GM13976 (cell line): Measurements from ENCODE around the gene HIKESHI.
"Not testable (repeated sequence)": the region's sequence is repeated elsewhere in the genome, so short reads cannot be mapped to it uniquely, and the experiment has no call there.

Experiments used
- DNase-seq: peaks from one replicate; pipeline ENCODE4 v3.0.0; 2012; ENCODE audit warnings: low spot score
- in situ Hi-C: fragments of 300-500 bp; cut with MboI; formaldehyde crosslinking; loops from one replicate; pipeline ENCODE4 v1.12.0; 2022; ENCODE audit warnings: low sequenced_read_pairs, mixed read lengths, inconsistent platforms; ENCODE audit not compliant: unreplicated experiment
- TF ChIP-seq, protein P1 (sequence below): IDR thresholded peaks from 2 replicates; pipeline ENCODE4 v1.5.1; 2012; ENCODE audit warnings: borderline replicate concordance, mild to moderate bottlenecking; ENCODE audit not compliant: insufficient read depth; ENCODE audit errors: extremely low read depth, missing control alignments, control extremely low read depth

HIKESHI gene

GRCh38 chr11:86291466-86292262 is 10.4 kb upstream of the HIKESHI start:
- TF ChIP-seq, protein P1, sequence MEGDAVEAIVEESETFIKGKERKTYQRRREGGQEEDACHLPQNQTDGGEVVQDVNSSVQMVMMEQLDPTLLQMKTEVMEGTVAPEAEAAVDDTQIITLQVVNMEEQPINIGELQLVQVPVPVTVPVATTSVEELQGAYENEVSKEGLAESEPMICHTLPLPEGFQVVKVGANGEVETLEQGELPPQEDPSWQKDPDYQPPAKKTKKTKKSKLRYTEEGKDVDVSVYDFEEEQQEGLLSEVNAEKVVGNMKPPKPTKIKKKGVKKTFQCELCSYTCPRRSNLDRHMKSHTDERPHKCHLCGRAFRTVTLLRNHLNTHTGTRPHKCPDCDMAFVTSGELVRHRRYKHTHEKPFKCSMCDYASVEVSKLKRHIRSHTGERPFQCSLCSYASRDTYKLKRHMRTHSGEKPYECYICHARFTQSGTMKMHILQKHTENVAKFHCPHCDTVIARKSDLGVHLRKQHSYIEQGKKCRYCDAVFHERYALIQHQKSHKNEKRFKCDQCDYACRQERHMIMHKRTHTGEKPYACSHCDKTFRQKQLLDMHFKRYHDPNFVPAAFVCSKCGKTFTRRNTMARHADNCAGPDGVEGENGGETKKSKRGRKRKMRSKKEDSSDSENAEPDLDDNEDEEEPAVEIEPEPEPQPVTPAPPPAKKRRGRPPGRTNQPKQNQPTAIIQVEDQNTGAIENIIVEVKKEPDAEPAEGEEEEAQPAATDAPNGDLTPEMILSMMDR = peak; percentile 67
- DNase-seq = peak; percentile 51
- in situ Hi-C loops = no loop called here

- in situ Hi-C loops = no loop called here
- DNase-seq = peak; percentile 32
- TF ChIP-seq, protein P1 = no peak
Measured at GRCh38 chr11:86292912-86293616, 9.0 kb upstream of the HIKESHI start.

DNA sequence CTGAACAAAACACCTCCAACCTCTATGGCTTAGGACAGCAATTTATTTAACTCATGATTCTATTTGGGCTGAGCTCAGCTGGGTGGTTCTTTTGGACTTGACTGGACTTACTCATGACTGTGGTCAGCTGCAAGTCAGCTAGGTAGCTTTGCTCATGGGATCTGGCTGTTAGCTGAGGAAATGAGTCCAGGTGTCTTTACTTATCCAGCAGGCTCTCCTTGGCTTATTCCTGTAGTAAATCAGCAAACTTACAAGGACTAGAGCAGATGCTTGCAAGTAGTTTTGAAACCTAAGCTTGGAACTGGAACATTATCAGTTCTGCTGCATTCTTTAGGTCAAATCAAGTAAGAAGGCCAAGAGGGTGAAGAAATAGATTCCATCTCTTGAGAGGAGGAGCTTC is 8.0 kb upstream of the HIKESHI start:
- TF ChIP-seq, protein P1 = no peak
- DNase-seq = no peak
- in situ Hi-C loops = no loop called here

DNA sequence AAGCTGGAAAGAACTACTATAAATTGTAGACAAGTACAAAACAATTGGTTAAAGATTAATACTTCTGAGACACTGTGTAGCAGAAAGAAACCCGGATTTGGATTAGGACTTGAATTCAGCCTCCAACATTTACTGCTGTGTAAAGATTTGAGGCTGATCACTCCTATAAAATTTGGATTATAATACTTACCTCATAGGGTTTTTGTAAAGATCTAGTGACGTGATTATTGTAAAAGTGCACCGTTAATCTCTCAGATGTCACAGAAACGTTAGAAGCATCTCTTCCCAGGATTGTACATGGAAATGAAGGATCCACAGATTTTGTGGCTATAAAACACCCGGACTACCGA is 323 bp upstream of the HIKESHI start:
- TF ChIP-seq, protein P1 = no peak
- in situ Hi-C loops = no loop called here
- DNase-seq = no peak

DNA sequence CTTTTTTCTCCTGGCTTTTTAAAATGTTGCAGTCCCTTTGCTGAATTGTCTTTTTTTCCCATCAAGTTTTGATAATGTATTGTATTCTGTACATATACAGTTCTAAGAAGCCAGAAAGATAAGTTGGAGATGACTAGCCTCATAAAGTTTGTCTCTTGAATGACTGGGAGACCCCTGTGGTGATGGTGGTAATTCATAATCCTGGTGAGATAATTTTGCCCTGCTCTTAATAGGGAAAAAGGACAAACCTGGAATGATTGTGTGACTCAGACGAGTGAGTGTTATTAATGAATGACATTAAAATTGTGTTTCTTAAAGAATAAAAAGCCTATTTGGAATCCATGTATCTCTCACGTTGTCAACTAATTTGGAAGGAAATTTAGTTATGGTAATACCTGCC is 1.2 kb downstream of the HIKESHI start:
- no peak for DNase-seq
- in situ Hi-C loops = no loop called here
- TF ChIP-seq, protein P1 = no peak

GRCh38 chr11:86308710-86309109 is 6.7 kb downstream of the HIKESHI start:
- in situ Hi-C loops, DNase-seq: not testable (repeated sequence)

- no peak for DNase-seq
- TF ChIP-seq, protein P1 = no peak
- in situ Hi-C loops = no loop called here
Measured at GRCh38 chr11:86313793-86314192, 11.8 kb downstream of the HIKESHI start.
